ENCODE results near the gene CAPZA1.

- TF ChIP-seq EP300 (IDR thresholded peaks at IDR 0.05) (no peak), CTCF (IDR thresholded peaks at IDR 0.05) (no peak), POLR2A (IDR thresholded peaks at IDR 0.05) (no peak), POLR2AphosphoS5 (IDR thresholded peaks at IDR 0.05) (no peak)
These were observed 67.2 kb downstream of the CAPZA1 start for GRCh38 chr1:112686835-112687234.
